Parathyroid adenoma (tissue), 2 donors: Measurements from ENCODE around the gene DEGS1.

Source experiments
- H2AFZ ChIP-seq: fragments of 300-600 bp; sonication (generic); one replicate; pipeline ENCODE4 v1.7.0; 2017; ENCODE audit warnings: antibody characterized with exemption, mild to moderate bottlenecking
- H3K27ac ChIP-seq: fragments of 300-600 bp; sonication (generic); one replicate; pipeline ENCODE4 v1.7.0; 2017
- H3K27me3 ChIP-seq: fragments of 300-600 bp; sonication (generic); one replicate; pipeline ENCODE4 v1.7.0; 2017; ENCODE audit warnings: low read length; ENCODE audit not compliant: control insufficient read depth, insufficient read depth
- H3K36me3 ChIP-seq: fragments of 300-600 bp; sonication (generic); one replicate; pipeline ENCODE4 v1.7.0; 2017; ENCODE audit warnings: low read length; ENCODE audit not compliant: control insufficient read depth, insufficient read depth
- H3K4me1 ChIP-seq: fragments of 300-600 bp; sonication (generic); one replicate; pipeline ENCODE4 v1.7.0; 2017; ENCODE audit warnings: control low read depth
- H3K4me2 ChIP-seq: fragments of 300-600 bp; sonication (generic); one replicate; pipeline ENCODE4 v1.7.0; 2017; ENCODE audit warnings: low read length
- H3K4me3 ChIP-seq: fragments of 300-600 bp; sonication (generic); one replicate; pipeline ENCODE4 v1.7.0; 2017; ENCODE audit warnings: low read depth, low read length
- H3K79me2 ChIP-seq: fragments of 300-600 bp; sonication (generic); one replicate; pipeline ENCODE4 v1.7.0; 2017; ENCODE audit warnings: control low read depth
- H3K9ac ChIP-seq: fragments of 300-600 bp; sonication (generic); one replicate; pipeline ENCODE4 v1.7.0; 2017; ENCODE audit warnings: mild to moderate bottlenecking
- H3K9me3 ChIP-seq: fragments of 300-600 bp; sonication (generic); one replicate; pipeline ENCODE4 v1.7.0; 2017; ENCODE audit warnings: low read length; ENCODE audit not compliant: control insufficient read depth
- TF ChIP-seq, protein P1 (sequence below): fragments of 300-600 bp; sonication (generic); IDR thresholded peaks from one replicate; pipeline ENCODE4 v1.7.0; 2017; ENCODE audit warnings: antibody characterized with exemption, mild to moderate bottlenecking
- donor health status: primary hyperparathyroidism.

Gene DEGS1

DNA sequence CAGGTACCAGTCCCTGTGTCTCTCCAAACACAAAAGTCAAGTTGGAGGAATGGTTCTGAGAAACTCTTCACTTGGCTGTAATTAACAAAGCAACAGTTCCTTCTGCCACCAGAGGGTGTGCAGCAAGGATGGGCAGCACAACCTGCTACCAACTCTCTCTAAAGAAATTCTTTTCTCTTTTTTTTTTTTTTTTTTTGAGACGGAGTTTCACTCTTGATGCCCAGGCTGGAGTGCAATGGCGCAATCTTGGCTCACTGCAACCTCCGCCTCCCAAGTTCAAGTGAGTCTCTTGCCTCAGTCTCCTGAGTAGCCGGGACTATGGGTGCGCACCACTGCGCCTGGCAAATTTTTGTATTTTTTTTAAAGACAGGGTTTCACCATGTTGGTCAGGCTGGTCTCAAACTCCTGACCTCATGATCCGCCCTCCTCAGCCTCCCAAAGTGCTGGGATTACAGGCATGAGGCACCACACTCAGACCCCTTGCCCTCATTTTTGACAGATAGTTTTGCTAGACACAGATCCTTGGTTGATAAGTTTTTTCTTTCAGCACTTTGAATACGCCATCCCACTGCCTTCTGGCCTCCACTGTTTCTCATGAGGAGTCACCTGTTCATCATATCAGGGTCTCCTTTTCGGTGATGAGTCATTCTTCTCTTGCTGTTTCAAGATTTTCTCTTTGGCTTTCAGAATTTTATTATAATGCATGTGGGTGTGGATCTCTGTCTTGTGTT lies 12.1 kb upstream of the DEGS1 start:
- Histone ChIP-seq H3K36me3 (no peaks in the 10 kb centered on the region), H3K27me3 (no peaks in the 10 kb centered on the region), H3K27ac (no peak overlapping the region), H3K4me3 (no peak overlapping the region), H3K4me2 (no peak overlapping the region), H3K79me2 (no peaks in the 10 kb centered on the region), H3K9me3 (no peaks in the 10 kb centered on the region), H3K4me1 (no peaks in the 10 kb centered on the region), H2AFZ (no peak overlapping the region), H3K9ac (no peak overlapping the region)
- TF ChIP-seq, protein P1, sequence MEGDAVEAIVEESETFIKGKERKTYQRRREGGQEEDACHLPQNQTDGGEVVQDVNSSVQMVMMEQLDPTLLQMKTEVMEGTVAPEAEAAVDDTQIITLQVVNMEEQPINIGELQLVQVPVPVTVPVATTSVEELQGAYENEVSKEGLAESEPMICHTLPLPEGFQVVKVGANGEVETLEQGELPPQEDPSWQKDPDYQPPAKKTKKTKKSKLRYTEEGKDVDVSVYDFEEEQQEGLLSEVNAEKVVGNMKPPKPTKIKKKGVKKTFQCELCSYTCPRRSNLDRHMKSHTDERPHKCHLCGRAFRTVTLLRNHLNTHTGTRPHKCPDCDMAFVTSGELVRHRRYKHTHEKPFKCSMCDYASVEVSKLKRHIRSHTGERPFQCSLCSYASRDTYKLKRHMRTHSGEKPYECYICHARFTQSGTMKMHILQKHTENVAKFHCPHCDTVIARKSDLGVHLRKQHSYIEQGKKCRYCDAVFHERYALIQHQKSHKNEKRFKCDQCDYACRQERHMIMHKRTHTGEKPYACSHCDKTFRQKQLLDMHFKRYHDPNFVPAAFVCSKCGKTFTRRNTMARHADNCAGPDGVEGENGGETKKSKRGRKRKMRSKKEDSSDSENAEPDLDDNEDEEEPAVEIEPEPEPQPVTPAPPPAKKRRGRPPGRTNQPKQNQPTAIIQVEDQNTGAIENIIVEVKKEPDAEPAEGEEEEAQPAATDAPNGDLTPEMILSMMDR = peak; percentile 30

DNA sequence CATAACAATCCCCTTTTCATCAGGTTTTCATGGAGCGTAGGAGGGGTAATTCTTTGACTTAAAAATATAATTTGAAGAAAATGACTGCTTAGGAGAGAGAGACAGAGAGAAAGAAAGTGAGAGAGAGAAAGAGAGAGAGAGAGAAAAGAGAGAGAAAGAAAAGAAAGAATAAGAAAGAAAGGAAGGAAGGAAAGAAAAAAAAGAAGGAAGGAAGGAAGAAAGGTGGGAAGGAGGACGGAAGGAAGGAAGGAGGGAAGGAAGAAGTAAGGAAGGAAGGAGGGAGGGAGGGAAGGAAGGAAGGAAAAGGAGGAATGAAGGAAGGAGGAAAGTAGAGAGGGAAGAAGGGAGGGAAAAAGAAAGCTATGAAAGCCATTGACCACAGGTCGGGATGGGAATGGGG lies 10.8 kb upstream of the DEGS1 start:
- Histone ChIP-seq H3K4me3 (no peak overlapping the region), H3K9me3 (no peaks in the 10 kb centered on the region), H3K4me1 (no peaks in the 10 kb centered on the region), H3K36me3 (no peaks in the 10 kb centered on the region), H3K4me2 (no peak overlapping the region), H3K27ac (no peak overlapping the region), H3K79me2 (no peaks in the 10 kb centered on the region), H3K9ac (no peak overlapping the region), H2AFZ (no peak overlapping the region), H3K27me3 (no peaks in the 10 kb centered on the region)
- TF ChIP-seq, protein P1 = no peak

DNA sequence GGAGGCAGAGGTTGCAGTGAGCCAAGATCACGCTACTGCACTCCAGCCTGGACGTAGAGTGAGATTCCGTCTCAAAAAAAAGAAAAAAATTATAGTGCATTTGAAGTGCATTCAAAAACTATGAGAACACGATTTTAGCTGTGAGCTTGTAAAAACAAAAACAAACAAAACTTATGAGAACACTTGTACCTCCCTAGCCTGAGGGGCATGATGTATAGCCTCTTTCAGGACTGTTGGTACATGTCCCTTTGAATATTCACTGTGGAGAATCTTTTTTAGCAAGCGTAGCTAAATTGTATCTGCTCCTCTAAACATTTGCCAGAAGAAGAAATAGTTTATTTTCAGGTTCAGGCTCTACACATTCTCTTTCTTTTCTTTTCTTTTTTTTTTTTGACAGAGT lies 9.5 kb upstream of the DEGS1 start:
- Histone ChIP-seq H3K4me2 (no peak overlapping the region), H3K9me3 (no peaks in the 10 kb centered on the region), H3K4me1 (no peaks in the 10 kb centered on the region), H3K27ac (no peak overlapping the region), H2AFZ (no peak overlapping the region), H3K9ac (no peak overlapping the region), H3K27me3 (no peaks in the 10 kb centered on the region), H3K79me2 (no peaks in the 10 kb centered on the region), H3K4me3 (no peak overlapping the region), H3K36me3 (no peaks in the 10 kb centered on the region)
- TF ChIP-seq, protein P1 = no peak

DNA sequence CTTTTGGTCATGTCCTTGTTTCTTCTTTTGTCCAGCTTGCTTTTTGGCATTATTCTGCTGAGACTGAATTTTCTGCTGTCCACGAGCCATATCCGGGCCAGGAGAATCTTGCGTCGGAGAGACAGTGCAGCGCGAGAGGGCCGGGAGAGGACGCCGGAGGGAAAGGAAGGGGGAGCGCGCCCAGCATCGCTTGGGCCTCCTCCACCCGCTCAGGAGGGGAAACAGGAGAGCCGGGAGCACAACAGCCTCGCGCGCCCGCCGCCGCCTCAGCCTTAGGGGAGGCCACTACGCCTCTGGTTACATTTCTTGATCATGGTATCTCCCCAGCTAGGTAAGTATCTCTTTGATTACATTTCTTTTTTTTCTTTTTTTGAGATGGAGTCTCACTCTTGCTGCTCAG lies 7.4 kb upstream of the DEGS1 start:
- Histone ChIP-seq H3K9me3 (no peaks in the 10 kb centered on the region), H3K36me3 (no peaks in the 10 kb centered on the region), H3K27ac (no peak overlapping the region), H3K4me3 (no peak overlapping the region), H3K79me2 (no peaks in the 10 kb centered on the region), H3K4me2 (peak overlapping the region; percentile 43), H2AFZ (peak overlapping the region; percentile 81), H3K27me3 (no peaks in the 10 kb centered on the region), H3K9ac (no peak overlapping the region), H3K4me1 (no peaks in the 10 kb centered on the region)
- TF ChIP-seq, protein P1 = no peak

DNA sequence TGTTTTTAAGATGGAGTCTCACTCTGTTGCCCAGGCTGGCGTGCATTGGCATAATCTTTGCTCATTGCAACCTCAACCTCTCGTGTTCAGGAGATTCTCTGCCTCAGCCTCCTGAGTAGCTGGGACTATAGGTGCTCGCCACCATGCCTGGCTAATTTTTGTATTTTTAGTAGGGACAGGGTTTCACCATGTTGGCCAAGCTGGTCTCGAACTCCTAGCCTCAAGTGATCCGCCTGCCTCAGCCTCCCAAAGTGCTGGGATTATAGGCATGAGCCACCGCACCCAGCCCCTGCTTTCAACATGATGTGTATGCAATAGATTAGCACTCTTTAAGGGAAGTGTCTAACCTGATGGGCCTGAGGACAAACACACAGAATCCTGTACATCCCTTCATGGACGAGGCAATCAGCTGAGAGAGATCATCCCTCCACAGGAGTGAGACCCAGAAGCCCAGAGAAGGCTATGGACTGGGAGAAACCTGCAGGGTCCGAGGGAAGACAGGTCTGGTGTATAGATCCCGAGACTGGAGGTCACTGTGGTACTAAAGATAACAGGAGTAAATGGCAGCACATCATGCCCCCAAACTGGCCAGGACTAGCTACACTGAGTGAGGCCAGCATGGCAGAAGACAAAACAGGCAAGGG lies 5.6 kb upstream of the DEGS1 start:
- no peaks in the 10 kb centered on the region for H3K36me3 ChIP-seq
- no peaks in the 10 kb centered on the region for H3K9me3 ChIP-seq
- no peaks in the 10 kb centered on the region for H3K27me3 ChIP-seq
- H3K4me2 ChIP-seq = no peak overlapping the region
- H3K79me2 ChIP-seq = no peaks in the 10 kb centered on the region
- no peak overlapping the region for H3K9ac ChIP-seq
- no peak overlapping the region for H2AFZ ChIP-seq
- TF ChIP-seq, protein P1 = no peak
- H3K4me3 ChIP-seq = no peak overlapping the region
- no peaks in the 10 kb centered on the region for H3K4me1 ChIP-seq
- H3K27ac ChIP-seq = no peak overlapping the region
